ENCODE measurements around the gene PACSIN1. TPM values are rescaled to one million over a fixed set of nuclear protein-coding genes. Genes with fewer than 3 reads are reported as not detected.

Gene PACSIN1
- total RNA-seq, 3 donors from 2014 or later (not counting 1 experiment from before 2014, with no cell fraction given), result 2.2 to 6.6 (median 3.9) TPM

DNA sequence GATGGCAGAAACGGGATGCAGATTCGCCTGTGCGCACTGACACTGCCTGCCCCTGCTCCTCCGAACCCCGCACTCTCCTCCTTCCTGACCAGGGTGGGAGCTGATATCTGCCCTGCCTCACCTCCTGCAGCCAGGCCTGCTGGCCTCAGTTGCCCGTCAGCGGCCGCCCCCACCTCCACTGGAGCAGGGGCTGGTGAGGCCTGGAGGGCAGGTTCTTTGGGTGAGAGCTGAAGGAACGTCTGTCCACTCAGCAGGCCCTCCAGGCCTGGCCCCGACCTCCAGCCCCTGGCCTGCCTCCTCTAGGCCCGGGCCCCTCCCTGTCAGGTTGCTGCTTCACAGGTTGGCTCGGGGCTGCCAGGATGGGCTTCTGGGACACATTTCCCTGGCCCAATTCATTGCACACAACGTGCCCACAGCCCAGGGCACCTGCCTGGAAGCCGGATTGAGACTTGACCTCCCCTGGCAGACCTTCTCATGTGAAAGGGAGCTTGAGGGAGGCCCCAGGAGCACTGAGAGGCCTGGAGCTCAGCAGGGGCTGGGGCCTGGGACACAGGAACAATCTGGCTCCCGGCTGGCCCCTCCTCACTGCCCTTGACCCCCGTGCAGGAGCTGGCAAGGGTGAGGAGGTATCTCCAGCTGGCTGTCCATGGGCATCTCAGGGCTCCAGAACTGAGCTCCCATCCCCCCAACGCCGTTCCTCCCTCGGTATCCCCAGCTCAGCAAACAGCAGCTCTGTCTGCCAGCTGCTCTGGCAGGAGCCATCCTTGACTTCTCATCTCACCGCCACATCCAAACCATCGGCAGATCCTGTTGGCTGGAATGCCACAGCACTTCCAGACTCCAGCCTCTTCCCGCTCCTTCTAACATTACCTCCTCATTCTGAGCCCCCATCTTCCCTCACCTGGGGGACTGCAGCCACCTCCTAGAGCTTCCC lies 50.8 kb downstream of the PACSIN1 start:
- no peaks in the 10 kb centered on the region for H3K36me3 Mint-ChIP-seq
- TF ChIP-seq CTCF (IDR thresholded peaks at IDR 0.05), result no peak
- no peak for ATAC-seq
- Histone ChIP-seq H3K27ac (ENCODE audit: low read length) (no peak overlapping the region), H3K27me3 (ENCODE audit: control insufficient read depth, insufficient read depth, low read length) (no peaks in the 10 kb centered on the region), H3K4me1 (ENCODE audit: control insufficient read depth, insufficient read depth, low read length) (peaks cover 23% of the 10 kb centered on the region), H3K4me3 (ENCODE audit: low read length) (no peak overlapping the region), H3K9me3 (ENCODE audit: control insufficient read depth, insufficient read depth, low read length) (no peaks in the 10 kb centered on the region), H3K36me3 (ENCODE audit: control insufficient read depth, insufficient read depth, low read length) (no peaks in the 10 kb centered on the region)
- DNase-seq, result no peak
- H3K9me3 Mint-ChIP-seq, result no peaks in the 10 kb centered on the region
- H3K27ac Mint-ChIP-seq, result no peak overlapping the region
- 89% methylated on average over 22 of the region's 22 CpGs for WGBS (ENCODE audit: insufficient coverage)
- intact Hi-C loops (cut with micrococcal nuclease), result no loop called here
- no peak overlapping the region for H3K4me3 Mint-ChIP-seq
- no peaks in the 10 kb centered on the region for H3K4me1 Mint-ChIP-seq
- H3K27me3 Mint-ChIP-seq (ENCODE audit: low read depth in 2 of 2), result peaks cover 4 to 12% of the 10 kb centered on the region in 2 donors

DNA sequence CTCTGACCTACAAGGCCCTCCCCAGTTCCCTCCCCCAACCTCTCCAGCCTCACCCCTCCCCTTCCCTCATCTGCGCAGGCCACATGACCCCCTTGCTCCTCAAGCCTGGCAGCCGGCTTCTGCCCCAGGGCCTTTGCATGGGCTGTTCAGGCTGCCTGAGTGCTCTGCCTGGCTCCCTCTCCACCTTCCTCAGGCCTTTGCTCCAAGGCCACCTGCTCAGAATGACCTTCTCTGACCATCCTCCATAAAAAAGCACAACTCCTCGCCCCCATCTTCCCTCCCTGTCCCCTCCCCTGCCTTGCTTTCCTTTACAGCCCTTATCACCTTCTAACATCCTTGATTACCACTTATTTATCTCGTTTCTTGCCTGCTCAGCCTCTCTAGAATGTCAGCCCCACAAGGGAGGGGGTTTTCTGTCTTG lies 51.6 kb downstream of the PACSIN1 start:
- no peak overlapping the region for H3K27ac ChIP-seq (ENCODE audit: low read length)
- H3K4me3 ChIP-seq (ENCODE audit: low read length), result no peak overlapping the region
- Mint-ChIP-seq H3K36me3 (no peaks in the 10 kb centered on the region), H3K9me3 (no peaks in the 10 kb centered on the region), H3K27ac (no peak overlapping the region), H3K4me1 (peaks cover 0 to 4% of the 10 kb centered on the region in 2 donors), H3K4me3 (no peak overlapping the region), H3K27me3 (ENCODE audit: low read depth in 2 of 2) (peaks cover 4 to 12% of the 10 kb centered on the region in 2 donors)
- no peak for TF ChIP-seq CTCF (IDR thresholded peaks at IDR 0.05)
- peaks cover 31% of the 10 kb centered on the region for H3K4me1 ChIP-seq (ENCODE audit: control insufficient read depth, insufficient read depth, low read length)
- no peaks in the 10 kb centered on the region for H3K27me3 ChIP-seq (ENCODE audit: control insufficient read depth, insufficient read depth, low read length)
- WGBS (ENCODE audit: insufficient coverage), result 70% methylated on average over 4 of the region's 4 CpGs
- intact Hi-C loops (cut with micrococcal nuclease), result no loop called here
- no peaks in the 10 kb centered on the region for H3K36me3 ChIP-seq (ENCODE audit: control insufficient read depth, insufficient read depth, low read length)
- no peaks in the 10 kb centered on the region for H3K9me3 ChIP-seq (ENCODE audit: control insufficient read depth, insufficient read depth, low read length)
- DNase-seq (no peak), ATAC-seq (no peak)

- 89% methylated on average over 8 of the region's 8 CpGs for WGBS (ENCODE audit: insufficient coverage)
- peaks cover 2 to 6% of the 10 kb centered on the region in 2 donors for H3K4me1 Mint-ChIP-seq
- ATAC-seq, result no peak
- H3K4me3 Mint-ChIP-seq, result no peak overlapping the region
- H3K4me1 ChIP-seq (ENCODE audit: control insufficient read depth, insufficient read depth, low read length), result peaks cover 36% of the 10 kb centered on the region
- H3K9me3 ChIP-seq (ENCODE audit: control insufficient read depth, insufficient read depth, low read length), result no peaks in the 10 kb centered on the region
- no peak overlapping the region for H3K27ac Mint-ChIP-seq
- H3K9me3 Mint-ChIP-seq, result no peaks in the 10 kb centered on the region
- H3K36me3 Mint-ChIP-seq, result no peaks in the 10 kb centered on the region
- no peak for TF ChIP-seq CTCF (IDR thresholded peaks at IDR 0.05)
- H3K4me3 ChIP-seq (ENCODE audit: low read length), result no peak overlapping the region
- H3K36me3 ChIP-seq (ENCODE audit: control insufficient read depth, insufficient read depth, low read length), result no peaks in the 10 kb centered on the region
- no peak overlapping the region for H3K27ac ChIP-seq (ENCODE audit: low read length)
- peaks cover 4 to 12% of the 10 kb centered on the region in 2 donors for H3K27me3 Mint-ChIP-seq (ENCODE audit: low read depth in 2 of 2)
- no peak for DNase-seq
- no peaks in the 10 kb centered on the region for H3K27me3 ChIP-seq (ENCODE audit: control insufficient read depth, insufficient read depth, low read length)
- intact Hi-C loops (cut with micrococcal nuclease), result no loop called here
These were observed 52.1 kb downstream of the PACSIN1 start for GRCh38 chr6:34517966-34518365.
